ENCODE measurements around the gene MC1R.
A peak's percentile ranks its signal among the peaks of the same experiment; 100 is the strongest.

DNA sequence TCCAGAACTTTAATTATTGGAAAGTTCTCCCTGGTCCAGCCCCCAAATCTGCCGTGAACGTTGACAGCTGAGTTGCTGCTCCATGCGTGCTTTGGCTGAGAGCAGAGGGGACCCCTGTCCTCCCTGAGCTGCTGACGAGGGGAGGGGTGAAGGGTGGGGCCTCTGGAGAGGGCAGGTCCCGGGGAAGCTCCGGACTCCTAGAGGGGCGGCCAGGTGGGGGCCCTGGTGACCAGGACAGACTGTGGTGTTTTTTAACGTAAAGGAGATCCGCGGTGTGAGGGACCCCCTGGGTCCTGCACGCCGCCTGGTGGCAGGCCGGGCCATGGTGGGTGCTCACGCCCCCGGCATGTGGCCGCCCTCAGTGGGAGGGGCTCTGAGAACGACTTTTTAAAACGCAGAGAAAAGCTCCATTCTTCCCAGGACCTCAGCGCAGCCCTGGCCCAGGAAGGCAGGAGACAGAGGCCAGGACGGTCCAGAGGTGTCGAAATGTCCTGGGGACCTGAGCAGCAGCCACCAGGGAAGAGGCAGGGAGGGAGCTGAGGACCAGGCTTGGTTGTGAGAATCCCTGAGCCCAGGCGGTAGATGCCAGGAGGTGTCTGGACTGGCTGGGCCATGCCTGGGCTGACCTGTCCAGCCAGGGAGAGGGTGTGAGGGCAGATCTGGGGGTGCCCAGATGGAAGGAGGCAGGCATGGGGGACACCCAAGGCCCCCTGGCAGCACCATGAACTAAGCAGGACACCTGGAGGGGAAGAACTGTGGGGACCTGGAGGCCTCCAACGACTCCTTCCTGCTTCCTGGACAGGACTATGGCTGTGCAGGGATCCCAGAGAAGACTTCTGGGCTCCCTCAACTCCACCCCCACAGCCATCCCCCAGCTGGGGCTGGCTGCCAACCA lies at the start of gene MC1R:
- TF ChIP-seq, protein P1, sequence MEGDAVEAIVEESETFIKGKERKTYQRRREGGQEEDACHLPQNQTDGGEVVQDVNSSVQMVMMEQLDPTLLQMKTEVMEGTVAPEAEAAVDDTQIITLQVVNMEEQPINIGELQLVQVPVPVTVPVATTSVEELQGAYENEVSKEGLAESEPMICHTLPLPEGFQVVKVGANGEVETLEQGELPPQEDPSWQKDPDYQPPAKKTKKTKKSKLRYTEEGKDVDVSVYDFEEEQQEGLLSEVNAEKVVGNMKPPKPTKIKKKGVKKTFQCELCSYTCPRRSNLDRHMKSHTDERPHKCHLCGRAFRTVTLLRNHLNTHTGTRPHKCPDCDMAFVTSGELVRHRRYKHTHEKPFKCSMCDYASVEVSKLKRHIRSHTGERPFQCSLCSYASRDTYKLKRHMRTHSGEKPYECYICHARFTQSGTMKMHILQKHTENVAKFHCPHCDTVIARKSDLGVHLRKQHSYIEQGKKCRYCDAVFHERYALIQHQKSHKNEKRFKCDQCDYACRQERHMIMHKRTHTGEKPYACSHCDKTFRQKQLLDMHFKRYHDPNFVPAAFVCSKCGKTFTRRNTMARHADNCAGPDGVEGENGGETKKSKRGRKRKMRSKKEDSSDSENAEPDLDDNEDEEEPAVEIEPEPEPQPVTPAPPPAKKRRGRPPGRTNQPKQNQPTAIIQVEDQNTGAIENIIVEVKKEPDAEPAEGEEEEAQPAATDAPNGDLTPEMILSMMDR (IDR thresholded peaks at IDR 0.05), result peak; percentile 55
- no peak for TF ChIP-seq ZFX (IDR thresholded peaks at IDR 0.05; ENCODE audit: borderline replicate concordance)
